Thoracic aorta (tissue), 2 donors: ENCODE data around the gene PLPP7. TPM values are rescaled to one million over a fixed set of nuclear protein-coding genes. Genes with fewer than 3 reads are reported as not detected.

Source experiments
- ATAC-seq: fragments of 150-250 bp; one replicate; pipeline ENCODE4 v1.8.0; 2017; ENCODE audit warnings: low read depth; ENCODE audit not compliant: insufficient number of reproducible peaks, low FRiP score
- DNase-seq: peaks from one replicate; pipeline ENCODE4 v3.0.0-alpha.2; 2020; ENCODE audit warnings: low spot score
- H3K27ac ChIP-seq, 2 donors: fragments of 200-600 bp; sonication (generic); 1 replicate in 1 of 2; 2 replicates in 1 of 2; pipeline ENCODE4 v1.5.1; 2016; ENCODE audit warnings: mild to moderate bottlenecking in 2 of 2, moderate library complexity in 2 of 2
- H3K27me3 ChIP-seq: fragments of 200-600 bp; sonication (generic); replicated peaks from 2 replicates; pipeline ENCODE4 v1.6.0; 2016; ENCODE audit warnings: mild to moderate bottlenecking; ENCODE audit not compliant: insufficient read depth
- H3K36me3 ChIP-seq: fragments of 200-600 bp; sonication (generic); one replicate; pipeline ENCODE4 v1.5.1; 2016
- H3K4me1 ChIP-seq, 2 donors: fragments of 200-600 bp; sonication (generic); 1 replicate in 1 of 2; 2 replicates in 1 of 2; pipeline versions ENCODE4 v1.5.1 to v1.6.0; 2016; ENCODE audit warnings: low read depth in 2 of 2, mild to moderate bottlenecking in 1 of 2; ENCODE audit not compliant: control insufficient read depth in 1 of 2
- H3K4me3 ChIP-seq: fragments of 200-600 bp; sonication (generic); 2 replicates; pipeline ENCODE4 v1.5.1; 2016; ENCODE audit warnings: mild to moderate bottlenecking
- H3K9me3 ChIP-seq: fragments of 200-600 bp; sonication (generic); 2 replicates; pipeline ENCODE4 v1.5.1; 2016
- total RNA-seq, 2 donors: library from RNA; depleted of rRNA; stranded (reverse); fragments of >200 nt; gene quantifications; one replicate each; pipeline versions ENCODE4 v1.1.0 to v1.2.3, GENCODE V29; 2016
- TF ChIP-seq, protein P1 (sequence below): fragments of 200-600 bp; sonication (generic); IDR thresholded peaks from one replicate; pipeline ENCODE4 v1.5.1; 2019; ENCODE audit warnings: antibody characterized with exemption

The PLPP7 gene
- total RNA-seq, 2 donors from 2014 or later: 14.2 to 29.0 TPM

GRCh38 chr9:131279863-131280570 is 9.5 kb upstream of the PLPP7 start:
- ATAC-seq: no peak

GRCh38 chr9:131280660-131281059 is 8.9 kb upstream of the PLPP7 start:
- DNase-seq: no peak
- H3K36me3 ChIP-seq: no peaks in the 10 kb centered on the region
- no peak overlapping the region for H3K4me3 ChIP-seq
- peaks cover 9 to 23% of the 10 kb centered on the region in 2 donors for H3K4me1 ChIP-seq
- no peak overlapping the region for H3K27ac ChIP-seq
- H3K9me3 ChIP-seq: no peaks in the 10 kb centered on the region
- ATAC-seq: no peak
- TF ChIP-seq, protein P1, sequence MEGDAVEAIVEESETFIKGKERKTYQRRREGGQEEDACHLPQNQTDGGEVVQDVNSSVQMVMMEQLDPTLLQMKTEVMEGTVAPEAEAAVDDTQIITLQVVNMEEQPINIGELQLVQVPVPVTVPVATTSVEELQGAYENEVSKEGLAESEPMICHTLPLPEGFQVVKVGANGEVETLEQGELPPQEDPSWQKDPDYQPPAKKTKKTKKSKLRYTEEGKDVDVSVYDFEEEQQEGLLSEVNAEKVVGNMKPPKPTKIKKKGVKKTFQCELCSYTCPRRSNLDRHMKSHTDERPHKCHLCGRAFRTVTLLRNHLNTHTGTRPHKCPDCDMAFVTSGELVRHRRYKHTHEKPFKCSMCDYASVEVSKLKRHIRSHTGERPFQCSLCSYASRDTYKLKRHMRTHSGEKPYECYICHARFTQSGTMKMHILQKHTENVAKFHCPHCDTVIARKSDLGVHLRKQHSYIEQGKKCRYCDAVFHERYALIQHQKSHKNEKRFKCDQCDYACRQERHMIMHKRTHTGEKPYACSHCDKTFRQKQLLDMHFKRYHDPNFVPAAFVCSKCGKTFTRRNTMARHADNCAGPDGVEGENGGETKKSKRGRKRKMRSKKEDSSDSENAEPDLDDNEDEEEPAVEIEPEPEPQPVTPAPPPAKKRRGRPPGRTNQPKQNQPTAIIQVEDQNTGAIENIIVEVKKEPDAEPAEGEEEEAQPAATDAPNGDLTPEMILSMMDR: no peak
- no peaks in the 10 kb centered on the region for H3K27me3 ChIP-seq

More at GRCh38 chr9:131279863-131280570, 9.5 kb upstream of the PLPP7 start:
- Histone ChIP-seq H3K4me1 (peaks cover 9 to 23% of the 10 kb centered on the region in 2 donors), H3K27ac (no peak overlapping the region), H3K27me3 (no peaks in the 10 kb centered on the region), H3K36me3 (no peaks in the 10 kb centered on the region), H3K4me3 (no peak overlapping the region), H3K9me3 (no peaks in the 10 kb centered on the region)
- TF ChIP-seq, protein P1: no peak
- no peak for DNase-seq

- H3K4me1 ChIP-seq: peaks cover 9 to 19% of the 10 kb centered on the region in 2 donors
- H3K27ac ChIP-seq: no peak overlapping the region
- H3K27me3 ChIP-seq: no peaks in the 10 kb centered on the region
- TF ChIP-seq, protein P1: no peak
- no peaks in the 10 kb centered on the region for H3K9me3 ChIP-seq
- H3K4me3 ChIP-seq: no peak overlapping the region
- no peak for ATAC-seq
- H3K36me3 ChIP-seq: no peaks in the 10 kb centered on the region
- no peak for DNase-seq
Observed at GRCh38 chr9:131281119-131281965, 8.2 kb upstream of the PLPP7 start.

- no peak overlapping the region for H3K4me3 ChIP-seq
- H3K9me3 ChIP-seq: no peaks in the 10 kb centered on the region
- TF ChIP-seq, protein P1: no peak
- no peaks in the 10 kb centered on the region for H3K36me3 ChIP-seq
- DNase-seq (no peak), ATAC-seq (no peak)
- H3K4me1 ChIP-seq: peaks cover 8 to 16% of the 10 kb centered on the region in 2 donors
- H3K27ac ChIP-seq: no peak overlapping the region
- no peaks in the 10 kb centered on the region for H3K27me3 ChIP-seq
Observed at GRCh38 chr9:131282175-131282574, 7.3 kb upstream of the PLPP7 start.
